A549 (cell line): ENCODE data around the gene MAML2. TPM values are rescaled to one million over a fixed set of nuclear protein-coding genes. Genes with fewer than 3 reads are reported as not detected.

Experiments
- ATAC-seq, 2 experiments: fragments of 200-7000 bp in 1 of 2; fragments of >200 bp in 1 of 2; cut with Nextera tagmentation in 1 of 2; cut with Tn5 transposase in 1 of 2; 3 replicates each; pipeline versions ENCODE4 v1.8.0 to v1.9.1; 2018 to 2020; ENCODE audit warnings: mild to moderate bottlenecking in 1 of 2, moderate library complexity in 1 of 2
- CTCF ChIA-PET: fragments of 300-600 bp; sonication (Branson Sonifier 250); formaldehyde crosslinking; extraction: SDS; loops from one replicate; lab custom pipeline; 2021; ENCODE audit warnings: antibody characterized with exemption, inconsistent platforms; lab: Yijun Ruan, JAX
- POLR2A ChIA-PET: fragments of 350-600 bp; formaldehyde crosslinking; extraction: SDS; loops from one replicate; lab custom pipeline; 2021; ENCODE audit warnings: antibody characterized with exemption, inconsistent platforms; lab: Yijun Ruan, JAX
- DNase-seq, 2 experiments: peaks; one replicate each; pipeline versions ENCODE4 v3.0.0 to v3.0.0-alpha.2; 2011 to 2016; ENCODE audit warnings: low read depth in 1 of 2, low spot score in 1 of 2
- FAIRE-seq: peaks from 2 replicates; lab custom pipeline; 2011; peaks lifted over from hg19 to GRCh38; lab: Jason Lieb, UNC
- H3K27ac ChIP-seq, 2 experiments: fragments of >200 bp; sonication (Bioruptor Twin); formaldehyde crosslinking; 3 replicates each; pipeline ENCODE4 v1.5.1; 2016 to 2017
- H3K4me1 ChIP-seq: fragments of >200 bp; sonication (Bioruptor Twin); formaldehyde crosslinking; 3 replicates; pipeline ENCODE4 v1.6.1; 2016
- H3K4me2 ChIP-seq: fragments of >200 bp; sonication (Bioruptor Twin); formaldehyde crosslinking; 3 replicates; pipeline ENCODE4 v1.6.1; 2016
- H3K4me3 ChIP-seq: fragments of >200 bp; sonication (Bioruptor Twin); formaldehyde crosslinking; 3 replicates; pipeline ENCODE4 v1.5.1; 2016
- H3K9me3 ChIP-seq: fragments of >200 bp; sonication (Bioruptor Twin); formaldehyde crosslinking; 3 replicates; pipeline ENCODE4 v1.6.1; 2016
- CBX2 ChIP-seq: fragments of 200-600 bp; sonication (generic); IDR thresholded peaks from 2 replicates; pipeline ENCODE4 v1.6.1; 2016; ENCODE audit warnings: low read depth, mild to moderate bottlenecking, borderline replicate concordance
- CBX8 ChIP-seq: fragments of 200-600 bp; sonication (generic); IDR thresholded peaks from 2 replicates; pipeline ENCODE4 v1.6.1; 2016
- CEBPB ChIP-seq, 2 experiments: fragments of >200 bp in 1 of 2; sonication (Bioruptor Twin) in 1 of 2; formaldehyde crosslinking in 1 of 2; IDR thresholded peaks; 2 replicates each; pipeline ENCODE4 v1.6.1; 2012 to 2016
- CHD4 ChIP-seq: fragments of 200-600 bp; sonication (generic); IDR thresholded peaks from 2 replicates; pipeline ENCODE4 v1.6.1; 2016; ENCODE audit warnings: antibody characterized with exemption, mild to moderate bottlenecking, borderline replicate concordance
- ESRRA ChIP-seq: fragments of 150-350 bp; IDR thresholded peaks from 2 replicates; pipeline ENCODE4 v1.6.1; 2014; ENCODE audit warnings: mild to moderate bottlenecking, low read length, borderline replicate concordance
- FOXS1 ChIP-seq: fragments of 250-450 bp; sonication (Bioruptor Pico); IDR thresholded peaks from 2 replicates; pipeline ENCODE4 v1.5.0; 2020; ENCODE audit warnings: mild to moderate bottlenecking, moderate library complexity
- GATA3 ChIP-seq: IDR thresholded peaks from 2 replicates; pipeline ENCODE4 v1.6.1; 2012; ENCODE audit warnings: borderline replicate concordance
- HOXA7 ChIP-seq: fragments of 250-450 bp; sonication (Bioruptor Pico); IDR thresholded peaks from 2 replicates; pipeline ENCODE4 v1.5.0; 2020; ENCODE audit warnings: mild to moderate bottlenecking, moderate library complexity
- HOXB13 ChIP-seq: fragments of 250-450 bp; sonication (Bioruptor Pico); IDR thresholded peaks from 2 replicates; pipeline ENCODE4 v1.5.0; 2020; ENCODE audit warnings: low read depth, mild to moderate bottlenecking, moderate library complexity
- HOXB5 ChIP-seq: fragments of 250-450 bp; sonication (Bioruptor Pico); IDR thresholded peaks from 2 replicates; pipeline ENCODE4 v1.5.0; 2020; ENCODE audit warnings: mild to moderate bottlenecking, moderate library complexity
- JUN ChIP-seq, 2 experiments: fragments of >200 bp; sonication (Bioruptor Twin); formaldehyde crosslinking; IDR thresholded peaks; 2 replicates in 1 of 2; 3 replicates in 1 of 2; pipeline ENCODE4 v1.6.1; 2016 to 2017
- KDM5A ChIP-seq: fragments of 200-600 bp; sonication (generic); IDR thresholded peaks from 2 replicates; pipeline ENCODE4 v1.6.1; 2016; ENCODE audit warnings: antibody characterized with exemption, mild to moderate bottlenecking
- MAZ ChIP-seq: fragments of 150-350 bp; IDR thresholded peaks from 2 replicates; pipeline ENCODE4 v1.6.1; 2014; ENCODE audit warnings: antibody characterized with exemption, low read depth, low read length, borderline replicate concordance
- MYC ChIP-seq: IDR thresholded peaks from 2 replicates; pipeline ENCODE4 v1.6.1; 2012; ENCODE audit warnings: mild to moderate bottlenecking, inconsistent platforms, low read length, improper control_type of control experiment, borderline replicate concordance
- NR3C1 ChIP-seq: fragments of >200 bp; sonication (Bioruptor Twin); formaldehyde crosslinking; IDR thresholded peaks from 3 replicates; pipeline ENCODE4 v1.6.1; 2017
- SREBF2 ChIP-seq: fragments of 450-650 bp; IDR thresholded peaks from 2 replicates; pipeline ENCODE4 v1.6.1; 2014; ENCODE audit warnings: mild to moderate bottlenecking, moderate library complexity
- ZNF302 ChIP-seq: fragments of 250-450 bp; sonication (Bioruptor Pico); IDR thresholded peaks from 2 replicates; pipeline ENCODE4 v1.9.0; 2021; ENCODE audit warnings: inconsistent platforms, mild to moderate bottlenecking, moderate library complexity
- ZSCAN20 ChIP-seq: fragments of 250-450 bp; sonication (Bioruptor Pico); IDR thresholded peaks from 2 replicates; pipeline ENCODE4 v1.8.0; 2022; ENCODE audit warnings: mild to moderate bottlenecking, moderate library complexity
- WGBS: methylation state at CpG from one replicate; pipeline ENCODE4 v1.1.6; 2017; ENCODE audit errors: missing lambda C conversion rate; 5-methylcytosine and 5-hydroxymethylcytosine counted together
- polyA plus RNA-seq, 4 experiments: library from polyadenylated mRNA; depleted of rRNA in 3 of 4; stranded (reverse); fragments of >200 nt; fragmentation: RNase III in 1 of 4; extraction: RNeasy Plus Mini Kit Qiagen cat#74134 plus additional on column Dnase treatment in 1 of 4; gene quantifications; 2 replicates in 3 of 4; 3 replicates in 1 of 4; pipeline ENCODE4 v1.2.3, GENCODE V29; 2011 to 2017
- TF ChIP-seq, protein P1 (sequence below): IDR thresholded peaks from 2 replicates; pipeline ENCODE4 v1.6.1; 2012
- TF ChIP-seq, protein P2 (sequence below): fragments of 250-450 bp; sonication (Bioruptor Pico); IDR thresholded peaks from 2 replicates; pipeline ENCODE4 v1.5.0; 2021; ENCODE audit warnings: mild to moderate bottlenecking, moderate library complexity, borderline replicate concordance
- TF ChIP-seq, protein P3 (sequence below): IDR thresholded peaks from 2 replicates; pipeline ENCODE4 v1.6.1; 2012; ENCODE audit warnings: low read depth, borderline replicate concordance
- TF ChIP-seq, protein P4 (sequence below): fragments of >200 bp; sonication (Bioruptor Twin); formaldehyde crosslinking; IDR thresholded peaks from 3 replicates; pipeline ENCODE4 v1.6.1; 2016
- TF ChIP-seq, protein P5 (sequence below): fragments of 150-350 bp; IDR thresholded peaks from 2 replicates; pipeline ENCODE4 v1.6.1; 2014; ENCODE audit warnings: low read depth, mild to moderate bottlenecking, low read length
- TF ChIP-seq, protein P6 (sequence below): fragments of >200 bp; sonication (Bioruptor Twin); formaldehyde crosslinking; IDR thresholded peaks from 3 replicates; pipeline ENCODE4 v1.5.1; 2016

MAML2 gene
- polyA plus RNA-seq, 2 of the 4 experiments (the other 2 are of a cell fraction), result 1.5 to 2.5 TPM

DNA sequence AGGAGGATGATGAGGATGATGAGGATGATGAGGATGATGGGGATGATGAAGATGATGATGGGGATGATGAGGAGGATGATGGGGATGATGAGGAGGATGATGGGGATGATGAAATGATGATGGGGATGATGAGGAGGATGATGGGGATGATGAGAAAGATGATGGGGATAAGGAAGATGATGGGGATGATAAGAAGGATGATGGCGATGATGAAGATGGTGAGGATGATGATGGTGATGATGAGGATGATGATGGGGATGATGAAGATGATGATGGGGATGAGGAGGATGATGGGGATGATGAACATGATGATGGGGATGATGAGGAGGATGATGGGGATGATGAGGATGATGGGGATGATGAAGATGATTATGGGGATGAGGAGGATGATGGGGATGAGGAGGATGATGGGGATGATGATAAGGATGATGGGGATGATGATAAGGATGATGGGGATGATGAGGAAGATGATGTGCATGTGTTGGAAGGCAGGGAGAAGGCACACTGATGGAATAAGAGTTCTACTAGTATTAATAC lies 340.2 kb downstream of the MAML2 start:
- ChIA-PET CTCF (interaction anchor here (0.8 kb wide), 1 partner anchor 9 kb away, joined by 3 read pairs; no protein-coding TSS in a partner anchor), POLR2A (no interaction called here)
- no peak overlapping the region for H3K27ac ChIP-seq
- H3K4me1 ChIP-seq, result no peaks in the 10 kb centered on the region
- 100% methylated on average over 1 of the region's 1 CpG for WGBS
- DNase-seq, result no peak
- no peak for FAIRE-seq
- no peak overlapping the region for H3K4me3 ChIP-seq
- no peak for ATAC-seq
- H3K4me2 ChIP-seq, result no peak overlapping the region
- no peaks in the 10 kb centered on the region for H3K9me3 ChIP-seq
- no peak for TF ChIP-seq SREBF2
- no peak for TF ChIP-seq ESRRA
- TF ChIP-seq, protein P1, sequence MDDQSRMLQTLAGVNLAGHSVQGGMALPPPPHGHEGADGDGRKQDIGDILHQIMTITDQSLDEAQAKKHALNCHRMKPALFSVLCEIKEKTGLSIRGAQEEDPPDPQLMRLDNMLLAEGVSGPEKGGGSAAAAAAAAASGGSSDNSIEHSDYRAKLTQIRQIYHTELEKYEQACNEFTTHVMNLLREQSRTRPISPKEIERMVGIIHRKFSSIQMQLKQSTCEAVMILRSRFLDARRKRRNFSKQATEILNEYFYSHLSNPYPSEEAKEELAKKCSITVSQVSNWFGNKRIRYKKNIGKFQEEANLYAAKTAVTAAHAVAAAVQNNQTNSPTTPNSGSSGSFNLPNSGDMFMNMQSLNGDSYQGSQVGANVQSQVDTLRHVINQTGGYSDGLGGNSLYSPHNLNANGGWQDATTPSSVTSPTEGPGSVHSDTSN, result no peak
- TF ChIP-seq, protein P2, sequence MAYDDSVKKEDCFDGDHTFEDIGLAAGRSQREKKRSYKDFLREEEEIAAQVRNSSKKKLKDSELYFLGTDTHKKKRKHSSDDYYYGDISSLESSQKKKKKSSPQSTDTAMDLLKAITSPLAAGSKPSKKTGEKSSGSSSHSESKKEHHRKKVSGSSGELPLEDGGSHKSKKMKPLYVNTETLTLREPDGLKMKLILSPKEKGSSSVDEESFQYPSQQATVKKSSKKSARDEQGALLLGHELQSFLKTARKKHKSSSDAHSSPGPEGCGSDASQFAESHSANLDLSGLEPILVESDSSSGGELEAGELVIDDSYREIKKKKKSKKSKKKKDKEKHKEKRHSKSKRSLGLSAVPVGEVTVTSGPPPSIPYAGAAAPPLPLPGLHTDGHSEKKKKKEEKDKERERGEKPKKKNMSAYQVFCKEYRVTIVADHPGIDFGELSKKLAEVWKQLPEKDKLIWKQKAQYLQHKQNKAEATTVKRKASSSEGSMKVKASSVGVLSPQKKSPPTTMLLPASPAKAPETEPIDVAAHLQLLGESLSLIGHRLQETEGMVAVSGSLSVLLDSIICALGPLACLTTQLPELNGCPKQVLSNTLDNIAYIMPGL, result no peak
- no peak for TF ChIP-seq CHD4
- no peak for TF ChIP-seq MYC
- TF ChIP-seq, protein P3, sequence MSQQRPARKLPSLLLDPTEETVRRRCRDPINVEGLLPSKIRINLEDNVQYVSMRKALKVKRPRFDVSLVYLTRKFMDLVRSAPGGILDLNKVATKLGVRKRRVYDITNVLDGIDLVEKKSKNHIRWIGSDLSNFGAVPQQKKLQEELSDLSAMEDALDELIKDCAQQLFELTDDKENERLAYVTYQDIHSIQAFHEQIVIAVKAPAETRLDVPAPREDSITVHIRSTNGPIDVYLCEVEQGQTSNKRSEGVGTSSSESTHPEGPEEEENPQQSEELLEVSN, result no peak
- no peak for TF ChIP-seq CBX2
- TF ChIP-seq HOXB13 (CRISPR knock-in tag), result no peak
- TF ChIP-seq, protein P4, sequence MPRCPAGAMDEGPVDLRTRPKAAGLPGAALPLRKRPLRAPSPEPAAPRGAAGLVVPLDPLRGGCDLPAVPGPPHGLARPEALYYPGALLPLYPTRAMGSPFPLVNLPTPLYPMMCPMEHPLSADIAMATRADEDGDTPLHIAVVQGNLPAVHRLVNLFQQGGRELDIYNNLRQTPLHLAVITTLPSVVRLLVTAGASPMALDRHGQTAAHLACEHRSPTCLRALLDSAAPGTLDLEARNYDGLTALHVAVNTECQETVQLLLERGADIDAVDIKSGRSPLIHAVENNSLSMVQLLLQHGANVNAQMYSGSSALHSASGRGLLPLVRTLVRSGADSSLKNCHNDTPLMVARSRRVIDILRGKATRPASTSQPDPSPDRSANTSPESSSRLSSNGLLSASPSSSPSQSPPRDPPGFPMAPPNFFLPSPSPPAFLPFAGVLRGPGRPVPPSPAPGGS, result no peak
- no peak for TF ChIP-seq NR3C1
- TF ChIP-seq ZSCAN20 (CRISPR knock-in tag), result no peak
- TF ChIP-seq, all 56 proteins: peak for 0

DNA sequence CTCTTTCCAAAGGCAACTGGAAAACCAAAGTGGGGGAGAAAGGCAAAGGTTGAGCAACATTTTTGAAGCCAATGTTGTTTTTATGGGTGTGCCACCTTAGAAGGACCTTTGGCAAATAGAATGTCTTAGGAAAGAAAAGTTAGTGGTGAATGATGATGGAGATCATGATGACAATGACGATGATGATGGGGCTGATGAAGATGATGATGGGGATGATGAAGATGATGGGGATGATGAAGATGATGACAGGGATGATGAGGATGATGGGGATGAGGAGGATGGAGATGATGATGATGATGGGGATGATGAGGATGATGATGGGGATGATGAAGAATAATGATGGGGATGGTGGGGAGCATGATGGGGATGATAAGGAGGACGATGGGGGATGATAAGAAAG lies 340.7 kb downstream of the MAML2 start:
- 71% methylated on average over 2 of the region's 2 CpGs for WGBS
- Histone ChIP-seq H3K4me1 (no peaks in the 10 kb centered on the region), H3K9me3 (no peaks in the 10 kb centered on the region), H3K4me3 (no peak overlapping the region), H3K4me2 (no peak overlapping the region), H3K27ac (no peak overlapping the region)
- POLR2A ChIA-PET, result no interaction called here
- no peak for TF ChIP-seq CBX8
- TF ChIP-seq JUN (IDR thresholded peaks at IDR 0.05), result no peak
- CTCF ChIA-PET, result no interaction called here
- no peak for ATAC-seq
- DNase-seq, result no peak
- FAIRE-seq, result no peak

DNA sequence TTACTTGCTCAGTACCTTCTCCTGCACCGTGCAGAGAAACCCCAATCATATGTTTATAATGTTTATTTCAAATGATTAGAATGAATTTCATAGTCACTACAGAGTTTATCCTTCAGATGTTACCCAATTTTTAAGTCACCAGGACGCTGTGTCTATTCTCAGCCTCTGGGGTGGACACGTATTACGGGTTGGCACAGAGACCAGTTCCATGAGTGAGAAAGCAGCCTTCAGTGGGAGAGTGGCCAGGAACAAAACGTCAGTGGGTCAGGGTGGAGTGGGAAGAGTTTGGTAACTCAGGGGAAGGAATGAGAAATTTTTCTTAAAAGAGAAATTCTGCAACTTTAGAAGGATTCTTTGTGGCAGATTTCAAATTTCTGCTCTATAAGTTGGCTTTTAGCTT lies 342.0 kb downstream of the MAML2 start:
- no peak for DNase-seq
- FAIRE-seq, result no peak
- TF ChIP-seq, protein P1, result no peak
- TF ChIP-seq, protein P5, sequence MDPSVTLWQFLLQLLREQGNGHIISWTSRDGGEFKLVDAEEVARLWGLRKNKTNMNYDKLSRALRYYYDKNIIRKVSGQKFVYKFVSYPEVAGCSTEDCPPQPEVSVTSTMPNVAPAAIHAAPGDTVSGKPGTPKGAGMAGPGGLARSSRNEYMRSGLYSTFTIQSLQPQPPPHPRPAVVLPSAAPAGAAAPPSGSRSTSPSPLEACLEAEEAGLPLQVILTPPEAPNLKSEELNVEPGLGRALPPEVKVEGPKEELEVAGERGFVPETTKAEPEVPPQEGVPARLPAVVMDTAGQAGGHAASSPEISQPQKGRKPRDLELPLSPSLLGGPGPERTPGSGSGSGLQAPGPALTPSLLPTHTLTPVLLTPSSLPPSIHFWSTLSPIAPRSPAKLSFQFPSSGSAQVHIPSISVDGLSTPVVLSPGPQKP, result no peak
- TF ChIP-seq ZNF302 (no peak), HOXA7 (no peak), CBX2 (no peak), HOXB5 (no peak), ZSCAN20 (CRISPR knock-in tag) (no peak), CEBPB (IDR thresholded peaks at IDR 0.05) (no peak), KDM5A (no peak), MAZ (no peak), GATA3 (no peak), SREBF2 (no peak), ESRRA (no peak), FOXS1 (CRISPR knock-in tag) (no peak)
- TF ChIP-seq, protein P6, sequence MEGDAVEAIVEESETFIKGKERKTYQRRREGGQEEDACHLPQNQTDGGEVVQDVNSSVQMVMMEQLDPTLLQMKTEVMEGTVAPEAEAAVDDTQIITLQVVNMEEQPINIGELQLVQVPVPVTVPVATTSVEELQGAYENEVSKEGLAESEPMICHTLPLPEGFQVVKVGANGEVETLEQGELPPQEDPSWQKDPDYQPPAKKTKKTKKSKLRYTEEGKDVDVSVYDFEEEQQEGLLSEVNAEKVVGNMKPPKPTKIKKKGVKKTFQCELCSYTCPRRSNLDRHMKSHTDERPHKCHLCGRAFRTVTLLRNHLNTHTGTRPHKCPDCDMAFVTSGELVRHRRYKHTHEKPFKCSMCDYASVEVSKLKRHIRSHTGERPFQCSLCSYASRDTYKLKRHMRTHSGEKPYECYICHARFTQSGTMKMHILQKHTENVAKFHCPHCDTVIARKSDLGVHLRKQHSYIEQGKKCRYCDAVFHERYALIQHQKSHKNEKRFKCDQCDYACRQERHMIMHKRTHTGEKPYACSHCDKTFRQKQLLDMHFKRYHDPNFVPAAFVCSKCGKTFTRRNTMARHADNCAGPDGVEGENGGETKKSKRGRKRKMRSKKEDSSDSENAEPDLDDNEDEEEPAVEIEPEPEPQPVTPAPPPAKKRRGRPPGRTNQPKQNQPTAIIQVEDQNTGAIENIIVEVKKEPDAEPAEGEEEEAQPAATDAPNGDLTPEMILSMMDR, result no peak
- no peak overlapping the region for H3K4me3 ChIP-seq
- no peak overlapping the region for H3K4me2 ChIP-seq
- no peak overlapping the region for H3K27ac ChIP-seq
- ChIA-PET POLR2A (no interaction called here), CTCF (interaction anchor here (1.3 to 2.5 kb wide), 2 partner anchors 342 to 393 kb away, joined by 4 to 7 read pairs; partner anchors contain the start of gene MAML2)
- H3K9me3 ChIP-seq, result no peaks in the 10 kb centered on the region
- no peaks in the 10 kb centered on the region for H3K4me1 ChIP-seq
- ATAC-seq, result no peak
- WGBS, result 55% methylated on average over 5 of the region's 5 CpGs
